Stimulated activated naive B cell treated with anti-CD40 and anti-IgM and Interleukin-4, amounts not matched to agents 10 μg/mL and 1 μg/mL and 100 μg/mL, for 72 hours (primary cell): ENCODE measurements around the gene ZNF783.
A peak's percentile ranks its signal among the peaks of the same experiment; 100 is the strongest.
"Not testable (repeated sequence)": the region's sequence is repeated elsewhere in the genome, so short reads cannot be mapped to it uniquely, and the experiment has no call there.

Source experiments
- ATAC-seq, 2 donors: fragments of 150-1000 bp; cut with Tn5 transposase; replicated peaks; 2 replicates each; pipeline ENCODE4 v1.10.0; 2021; ENCODE audit warnings: moderate library complexity in 1 of 2
- DNase-seq: peaks from one replicate; pipeline ENCODE4 v3.0.0; 2021
- H3K27ac Mint-ChIP-seq: one replicate; pipeline ENCODE4 v1.8.0; 2022; ENCODE audit warnings: mild to moderate bottlenecking, mixed read lengths
- H3K27me3 Mint-ChIP-seq, 2 donors: one replicate each; pipeline ENCODE4 v1.8.0; 2022; ENCODE audit warnings: mixed read lengths in 2 of 2
- H3K36me3 Mint-ChIP-seq, 2 donors: one replicate each; pipeline ENCODE4 v1.8.0; 2022; ENCODE audit warnings: mixed read lengths in 2 of 2, mild to moderate bottlenecking in 1 of 2
- H3K4me1 Mint-ChIP-seq, 2 donors: one replicate each; pipeline ENCODE4 v1.8.0; 2022; ENCODE audit warnings: mixed read lengths in 2 of 2, mild to moderate bottlenecking in 1 of 2
- H3K4me3 Mint-ChIP-seq, 2 donors: one replicate each; pipeline ENCODE4 v1.8.0; 2022; ENCODE audit warnings: mild to moderate bottlenecking in 2 of 2, mixed read lengths in 2 of 2, moderate library complexity in 1 of 2
- H3K9me3 Mint-ChIP-seq, 2 donors: one replicate each; pipeline ENCODE4 v1.8.0; 2022; ENCODE audit warnings: mixed read lengths in 2 of 2, mild to moderate bottlenecking in 1 of 2

ZNF783 gene

DNA sequence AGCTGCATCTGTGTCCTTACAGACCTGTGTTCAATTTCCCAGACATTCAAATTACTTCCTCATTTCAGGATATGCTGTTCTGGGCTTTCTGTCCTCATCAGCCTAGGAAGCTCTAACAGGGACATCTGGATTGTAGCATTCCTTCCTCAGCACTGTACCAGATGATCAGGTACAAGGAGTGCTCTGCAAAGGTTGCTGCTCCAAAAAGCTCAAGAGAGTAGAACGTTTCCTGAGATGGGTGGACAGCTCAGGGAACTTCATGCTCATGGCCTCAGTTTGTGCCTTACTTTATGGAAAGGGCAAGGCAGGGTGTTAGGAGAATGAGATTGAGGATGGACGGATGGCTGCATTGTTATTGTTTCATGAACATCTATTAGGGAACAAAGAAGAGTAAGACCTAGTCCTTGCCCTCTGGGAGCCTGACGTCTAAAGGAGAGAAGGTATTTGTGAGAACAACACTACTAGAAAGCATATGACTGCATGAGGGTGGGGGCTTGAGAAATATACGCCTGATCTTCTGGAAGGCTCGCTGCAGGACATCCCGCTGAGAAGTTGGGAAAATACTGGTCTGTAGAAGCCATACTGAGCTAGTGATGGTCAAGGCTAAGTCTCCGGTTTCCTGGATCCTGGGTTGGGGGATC is 33.0 kb upstream of the ZNF783 start:
- Mint-ChIP-seq H3K36me3 (peaks cover 18 to 27% of the 10 kb centered on the region in 2 donors), H3K4me3 (no peak overlapping the region), H3K27ac (no peak overlapping the region), H3K27me3 (peaks cover 12 to 13% of the 10 kb centered on the region in 2 donors), H3K4me1 (peaks cover 0 to 9% of the 10 kb centered on the region in 2 donors), H3K9me3 (no peaks in the 10 kb centered on the region)
- DNase-seq (no peak), ATAC-seq (peak in 1 of 2 donors; percentile 18)

DNA sequence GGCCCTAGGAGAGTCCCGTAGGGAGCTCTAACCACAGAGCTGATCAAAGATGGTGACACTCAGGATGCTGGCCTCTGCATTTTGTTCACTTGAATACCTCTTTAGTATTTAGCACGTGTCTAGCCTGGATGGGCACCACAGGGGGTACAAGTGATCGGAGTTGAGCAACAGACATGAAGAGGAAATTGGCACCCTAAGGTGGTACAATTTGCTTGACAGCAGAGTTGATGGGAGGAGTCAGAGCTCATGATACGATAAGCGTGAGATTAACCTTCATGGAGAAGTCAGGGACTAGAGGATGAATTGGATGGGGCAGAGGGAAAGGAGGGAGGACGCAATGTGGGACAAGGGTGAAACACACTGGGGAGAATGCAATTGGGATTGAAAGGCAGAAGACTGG is 32.5 kb upstream of the ZNF783 start:
- H3K4me1 Mint-ChIP-seq, result peaks cover 0 to 9% of the 10 kb centered on the region in 2 donors
- H3K9me3 Mint-ChIP-seq, result no peaks in the 10 kb centered on the region
- DNase-seq (no peak), ATAC-seq (peak; percentile 28 to 31)
- H3K4me3 Mint-ChIP-seq, result no peak overlapping the region
- H3K36me3 Mint-ChIP-seq, result peaks cover 15 to 23% of the 10 kb centered on the region in 2 donors
- H3K27ac Mint-ChIP-seq, result peak overlapping the region; percentile 66
- peaks cover 15 to 16% of the 10 kb centered on the region in 2 donors for H3K27me3 Mint-ChIP-seq

DNA sequence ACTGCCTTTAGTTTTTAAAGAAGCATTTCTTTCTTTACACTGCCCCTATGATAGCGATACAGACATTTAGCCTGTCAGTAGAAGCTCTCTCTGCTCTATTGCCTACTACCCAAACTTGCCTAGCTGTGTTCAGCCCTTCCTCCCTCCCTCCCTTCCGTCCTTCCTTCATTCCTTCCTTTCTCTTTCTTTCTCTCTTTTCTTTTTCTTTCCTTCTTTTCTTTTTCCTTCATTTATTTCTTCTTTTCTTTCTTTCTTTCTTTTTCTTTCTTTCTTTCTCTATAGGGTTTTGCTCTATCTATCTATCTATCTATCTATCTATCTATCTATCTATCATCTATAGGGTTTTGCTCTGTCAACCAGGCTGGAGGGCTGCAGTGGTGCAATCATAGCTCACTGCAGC is 29.6 kb upstream of the ZNF783 start:
- Mint-ChIP-seq H3K4me1 (peaks cover 0 to 9% of the 10 kb centered on the region in 2 donors), H3K27me3 (peaks cover 15 to 16% of the 10 kb centered on the region in 2 donors), H3K4me3 (no peak overlapping the region), H3K27ac (no peak overlapping the region), H3K36me3 (no peaks in the 10 kb centered on the region), H3K9me3 (no peaks in the 10 kb centered on the region)
- ATAC-seq (no peak), DNase-seq (no peak)

DNA sequence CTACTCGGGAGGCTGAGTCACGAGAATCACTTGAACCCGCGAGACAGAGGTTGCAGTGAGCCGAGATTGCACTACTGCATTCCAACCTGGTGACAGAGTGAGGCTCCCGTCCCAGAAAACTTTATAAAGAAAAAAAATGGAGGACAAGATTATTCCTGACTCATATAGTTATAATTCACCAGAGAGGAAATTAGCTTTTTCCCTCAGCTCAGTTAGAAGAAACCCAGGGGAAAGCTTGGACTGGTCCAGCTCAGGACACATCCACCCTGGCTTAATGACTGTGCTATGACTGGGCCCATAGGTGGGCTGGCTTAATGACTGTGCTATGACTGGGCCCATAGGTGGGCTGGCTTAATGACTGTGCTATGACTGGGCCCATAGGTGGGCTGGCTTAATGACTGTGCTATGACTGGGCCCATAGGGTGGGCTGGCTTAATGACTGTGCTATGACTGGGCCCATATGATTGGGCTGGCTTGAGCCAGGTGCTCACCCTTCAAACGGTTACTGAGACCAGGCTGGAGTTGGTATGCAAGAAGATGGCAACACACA is 28.3 kb upstream of the ZNF783 start:
- DNase-seq, ATAC-seq, H3K9me3 Mint-ChIP-seq, H3K4me3 Mint-ChIP-seq, H3K36me3 Mint-ChIP-seq, H3K27ac Mint-ChIP-seq: not testable (repeated sequence)
- H3K4me1 Mint-ChIP-seq, result peaks cover 4 to 18% of the 10 kb centered on the region in 2 donors
- H3K27me3 Mint-ChIP-seq, result peaks cover 15 to 16% of the 10 kb centered on the region in 2 donors

DNA sequence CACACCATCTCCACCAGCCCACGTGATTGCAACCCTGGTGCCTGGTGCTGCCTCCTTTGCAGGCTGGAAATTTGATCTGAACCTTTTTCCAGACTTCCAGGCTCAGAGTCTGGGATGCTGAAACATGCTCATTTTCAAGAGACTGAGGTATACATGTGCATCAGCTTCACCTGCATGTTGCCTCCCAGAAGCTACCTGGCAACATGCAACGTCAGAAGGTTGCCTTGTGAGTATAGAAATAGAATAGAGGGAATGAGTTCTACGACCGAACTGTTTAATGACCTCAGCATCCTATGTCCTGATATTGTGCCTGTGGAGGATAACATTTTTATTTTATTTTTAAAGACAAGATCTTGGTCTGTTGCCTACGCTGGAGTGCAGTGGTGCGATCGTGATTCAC is 24.5 kb upstream of the ZNF783 start:
- ATAC-seq, result no peak
- Mint-ChIP-seq H3K36me3 (peaks cover 2 to 5% of the 10 kb centered on the region in 2 donors), H3K9me3 (peaks cover 4 to 5% of the 10 kb centered on the region in 2 donors), H3K4me1 (peaks cover 16 to 39% of the 10 kb centered on the region in 2 donors), H3K27me3 (peaks cover 11 to 12% of the 10 kb centered on the region in 2 donors), H3K27ac (no peak overlapping the region), H3K4me3 (no peak overlapping the region)
- DNase-seq, result no peak

DNA sequence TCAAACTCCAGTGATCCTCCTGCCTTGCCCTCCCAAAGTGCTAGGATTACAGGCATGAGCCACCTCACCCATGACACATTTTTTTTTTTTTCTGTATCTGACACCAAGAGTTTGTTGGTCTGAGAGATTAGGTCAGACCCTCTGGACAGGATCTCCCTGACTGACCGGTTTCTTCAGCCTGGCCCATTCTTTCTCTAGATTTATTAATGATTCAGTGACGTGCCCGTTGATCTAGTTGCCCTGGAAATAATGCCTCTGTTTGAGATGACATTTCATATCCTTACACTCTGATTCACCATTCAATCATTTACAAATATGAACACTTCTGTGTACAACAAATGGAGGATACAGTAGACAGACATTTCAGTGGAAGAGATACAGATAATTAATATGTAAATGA is 23.9 kb upstream of the ZNF783 start:
- H3K4me3 Mint-ChIP-seq, result peak overlapping the region; percentile 36 to 55
- H3K27ac Mint-ChIP-seq, result peak overlapping the region; percentile 94
- peaks cover 6 to 7% of the 10 kb centered on the region in 2 donors for H3K27me3 Mint-ChIP-seq
- ATAC-seq, result no peak
- H3K4me1 Mint-ChIP-seq, result peaks cover 16 to 44% of the 10 kb centered on the region in 2 donors
- H3K36me3 Mint-ChIP-seq, result peaks cover 6 to 11% of the 10 kb centered on the region in 2 donors
- peaks cover 4 to 5% of the 10 kb centered on the region in 2 donors for H3K9me3 Mint-ChIP-seq
- no peak for DNase-seq

DNA sequence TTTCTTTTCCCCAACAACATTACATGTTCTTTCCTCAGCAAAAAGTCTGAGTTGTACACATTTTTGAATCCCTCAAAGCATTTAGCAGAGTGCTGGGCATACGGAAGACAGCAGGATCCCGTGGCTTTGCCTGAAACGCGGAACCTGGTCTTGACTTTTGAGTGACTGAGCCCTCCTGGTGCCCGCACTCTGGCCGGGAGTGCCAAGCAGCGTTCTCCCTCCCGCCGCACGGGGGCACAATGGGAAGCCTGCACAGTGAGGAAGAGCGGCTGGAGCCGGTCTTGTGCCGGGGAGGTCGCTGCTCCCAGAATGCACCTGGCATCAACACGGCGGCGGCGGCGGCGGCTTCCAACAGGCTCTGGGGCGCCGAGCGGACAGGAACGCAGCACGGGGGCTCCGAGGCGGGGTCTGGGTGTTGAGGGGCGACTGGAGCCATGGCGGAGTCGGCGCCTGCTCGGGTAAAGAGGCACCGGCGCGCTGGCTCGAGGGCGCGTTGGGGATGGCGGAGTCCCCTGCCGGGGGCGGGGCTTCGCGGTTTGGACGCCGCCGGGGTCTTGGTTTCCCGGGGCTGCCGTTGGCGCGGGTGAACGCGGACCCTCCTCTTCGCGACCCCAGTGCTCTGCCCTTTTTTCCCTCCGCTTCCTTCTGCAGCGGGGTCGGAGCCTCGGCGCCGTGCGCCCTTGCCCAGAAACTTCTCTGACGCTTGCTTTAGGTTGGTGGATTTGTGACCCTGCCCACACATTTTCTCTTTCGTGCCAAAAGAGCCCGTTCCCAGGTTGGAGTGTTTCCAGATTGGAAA is 22.5 kb upstream of the ZNF783 start, which contains the start of gene ZNF212:
TSS of gene ZNF212 (plus strand) at position 307 of the 799 bp plus-strand sequence. CDS start at position 435, 128 bp downstream.
- ATAC-seq (peak; percentile 99 to 100), DNase-seq (peak; percentile 89)
- peak within 1 kb of the TSS; percentile 88 to 96 for H3K4me3 Mint-ChIP-seq
- peak within 1 kb of the TSS; percentile 94 for H3K27ac Mint-ChIP-seq
- H3K36me3 Mint-ChIP-seq, result peaks cover 6 to 14% of the 10 kb centered on the region in 2 donors
- H3K27me3 Mint-ChIP-seq, result no peaks in the 10 kb centered on the region
- H3K4me1 Mint-ChIP-seq, result peaks cover 17 to 48% of the 10 kb centered on the region in 2 donors
- H3K9me3 Mint-ChIP-seq, result peaks cover 4 to 5% of the 10 kb centered on the region in 2 donors

DNA sequence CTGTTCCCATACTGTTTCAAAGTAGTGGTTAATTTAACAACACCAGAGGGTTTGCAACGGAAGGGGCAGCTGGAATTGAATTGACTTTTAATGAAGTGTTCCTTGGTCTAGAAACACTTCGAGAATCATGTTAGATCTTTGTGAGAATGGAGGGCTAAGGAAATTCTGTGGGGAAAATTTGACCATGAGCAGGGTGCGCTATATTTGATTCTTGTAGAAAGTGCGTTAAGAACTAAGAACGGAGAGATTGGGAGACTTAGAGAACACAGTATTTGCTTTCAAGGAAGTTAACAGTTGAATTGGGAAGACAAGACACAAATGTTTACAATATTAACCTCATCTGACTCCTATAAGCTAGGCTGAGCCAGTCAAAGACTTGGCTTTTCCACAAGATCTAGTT is 21.4 kb upstream of the ZNF783 start:
- Mint-ChIP-seq H3K27ac (peak overlapping the region; percentile 68), H3K4me1 (peaks cover 24 to 59% of the 10 kb centered on the region in 2 donors), H3K9me3 (peaks cover 4 to 5% of the 10 kb centered on the region in 2 donors), H3K27me3 (no peaks in the 10 kb centered on the region), H3K36me3 (peaks cover 12 to 19% of the 10 kb centered on the region in 2 donors), H3K4me3 (peak overlapping the region; percentile 88 to 96)
- ATAC-seq (no peak), DNase-seq (no peak)

DNA sequence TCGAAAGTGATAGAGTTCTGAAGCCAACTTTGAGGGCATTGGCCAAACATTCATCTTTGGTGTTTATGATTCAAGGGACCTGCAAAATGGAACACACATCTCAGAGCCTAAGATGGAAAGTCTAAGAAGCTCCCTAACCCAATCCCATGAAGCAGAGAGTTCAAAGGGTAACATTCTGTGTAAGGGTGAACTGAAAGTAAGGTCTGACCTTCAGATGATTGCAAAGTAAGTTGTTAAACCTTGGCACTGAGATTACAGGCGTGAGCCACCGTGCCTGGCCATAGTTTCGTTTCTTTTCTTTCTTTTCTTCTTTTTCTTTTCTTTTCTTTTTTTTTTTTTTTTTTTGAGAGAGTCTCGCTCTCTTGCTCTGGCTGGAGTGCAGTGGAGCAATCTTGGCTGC is 20.3 kb upstream of the ZNF783 start:
- DNase-seq (no peak), ATAC-seq (no peak)
- Mint-ChIP-seq H3K9me3 (peaks cover 4 to 5% of the 10 kb centered on the region in 2 donors), H3K4me3 (peak overlapping the region in 1 of 2 donors; percentile 96), H3K36me3 (peaks cover 17 to 24% of the 10 kb centered on the region in 2 donors), H3K27ac (no peak overlapping the region), H3K4me1 (peaks cover 29 to 69% of the 10 kb centered on the region in 2 donors), H3K27me3 (no peaks in the 10 kb centered on the region)

DNA sequence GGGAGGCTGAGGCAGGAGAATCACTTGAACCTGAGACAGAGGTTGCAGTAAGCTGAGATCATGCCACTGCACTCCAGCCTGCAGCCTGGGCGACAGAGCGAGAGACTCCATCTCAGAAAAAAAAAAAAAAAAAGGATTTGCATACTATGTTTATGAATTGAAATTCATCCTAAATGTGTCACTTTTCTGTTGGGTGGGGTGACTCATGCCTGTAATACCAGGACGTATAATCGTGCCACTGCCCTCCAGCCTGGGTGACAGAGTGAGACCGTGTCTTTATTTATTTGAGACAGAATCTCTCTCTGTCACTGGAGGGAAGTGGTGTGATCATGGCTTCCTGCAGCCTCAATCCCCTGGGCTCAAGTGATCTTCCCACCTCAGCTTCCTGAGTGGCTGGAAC is 16.8 kb upstream of the ZNF783 start:
- Mint-ChIP-seq H3K4me1 (peaks cover 43 to 80% of the 10 kb centered on the region in 2 donors), H3K9me3 (peaks cover 3% of the 10 kb centered on the region in 2 donors), H3K27ac (peak overlapping the region; percentile 91), H3K4me3 (peak overlapping the region in 1 of 2 donors; percentile 39), H3K36me3 (peaks cover 21 to 35% of the 10 kb centered on the region in 2 donors), H3K27me3 (no peaks in the 10 kb centered on the region)
- DNase-seq (peak; percentile 36), ATAC-seq (peak; percentile 79 to 80)

DNA sequence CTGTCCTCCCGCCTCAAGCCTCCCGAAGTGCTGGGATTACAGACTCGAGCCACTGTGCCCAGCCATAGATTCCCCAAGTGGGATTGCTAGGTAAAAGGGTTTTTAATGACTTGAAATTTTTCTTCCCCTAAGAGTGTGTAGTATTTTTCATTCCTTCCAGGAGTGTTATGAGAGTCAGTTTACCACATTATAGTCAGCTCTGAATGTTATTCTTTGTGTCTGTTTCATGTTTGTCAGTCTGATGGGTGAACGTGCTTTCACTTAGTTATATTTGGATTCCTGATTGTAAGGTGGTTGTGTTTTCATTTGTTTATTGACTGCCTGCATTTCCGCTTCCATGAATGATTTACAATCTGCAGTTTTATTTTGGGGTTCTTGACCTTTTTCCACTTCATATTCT is 16.3 kb upstream of the ZNF783 start:
- Mint-ChIP-seq H3K27me3 (no peaks in the 10 kb centered on the region), H3K4me3 (peak overlapping the region in 1 of 2 donors; percentile 39), H3K4me1 (peaks cover 40 to 80% of the 10 kb centered on the region in 2 donors), H3K27ac (peak overlapping the region; percentile 91), H3K36me3 (peaks cover 26 to 37% of the 10 kb centered on the region in 2 donors), H3K9me3 (peaks cover 3% of the 10 kb centered on the region in 2 donors)
- ATAC-seq (no peak), DNase-seq (no peak)

DNA sequence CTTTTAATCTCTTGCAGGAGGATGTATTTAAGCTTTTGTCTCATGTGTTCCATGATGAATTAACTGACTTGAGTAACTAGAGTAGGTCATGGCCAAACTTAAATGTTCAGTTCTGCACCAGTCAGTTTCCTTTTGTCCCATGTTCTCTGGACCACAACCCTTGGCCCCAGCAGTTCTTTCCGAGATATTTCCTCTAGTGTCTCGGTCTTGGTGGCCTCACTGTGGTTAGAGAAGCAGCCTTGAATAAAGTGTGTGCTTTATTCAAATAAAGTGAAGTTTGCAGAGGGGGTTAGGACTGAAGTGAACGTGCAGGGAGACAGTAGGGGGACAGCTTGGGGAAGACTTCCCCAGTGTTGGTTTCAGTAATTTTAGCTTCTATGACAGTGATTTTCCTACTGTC is 13.2 kb upstream of the ZNF783 start:
- no peaks in the 10 kb centered on the region for H3K27me3 Mint-ChIP-seq
- DNase-seq (peak; percentile 45), ATAC-seq (peak; percentile 86)
- peaks cover 36 to 57% of the 10 kb centered on the region in 2 donors for H3K4me1 Mint-ChIP-seq
- peak overlapping the region; percentile 93 for H3K27ac Mint-ChIP-seq
- peaks cover 3% of the 10 kb centered on the region in 2 donors for H3K9me3 Mint-ChIP-seq
- H3K36me3 Mint-ChIP-seq, result peaks cover 33 to 40% of the 10 kb centered on the region in 2 donors
- H3K4me3 Mint-ChIP-seq, result peak overlapping the region; percentile 4 to 25

DNA sequence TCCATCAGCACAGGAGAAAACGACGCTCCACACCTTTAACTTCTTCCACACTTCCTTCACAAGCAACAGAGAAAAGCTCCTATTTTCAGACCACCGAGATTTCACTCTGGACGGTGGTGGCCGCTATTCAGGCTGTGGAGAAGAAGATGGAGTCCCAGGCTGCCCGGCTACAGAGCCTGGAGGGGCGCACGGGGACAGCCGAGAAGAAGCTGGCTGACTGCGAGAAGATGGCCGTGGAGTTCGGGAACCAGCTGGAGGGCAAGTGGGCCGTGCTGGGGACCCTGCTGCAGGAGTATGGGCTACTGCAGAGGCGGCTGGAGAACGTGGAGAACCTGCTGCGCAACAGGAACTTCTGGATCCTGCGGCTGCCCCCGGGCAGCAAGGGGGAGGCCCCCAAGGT is 11.8 kb upstream of the ZNF783 start:
- H3K27ac Mint-ChIP-seq, DNase-seq, ATAC-seq, H3K4me3 Mint-ChIP-seq, H3K27me3 Mint-ChIP-seq, H3K9me3 Mint-ChIP-seq: not testable (repeated sequence)
- H3K36me3 Mint-ChIP-seq, result peaks cover 30 to 38% of the 10 kb centered on the region in 2 donors
- peaks cover 32 to 47% of the 10 kb centered on the region in 2 donors for H3K4me1 Mint-ChIP-seq

DNA sequence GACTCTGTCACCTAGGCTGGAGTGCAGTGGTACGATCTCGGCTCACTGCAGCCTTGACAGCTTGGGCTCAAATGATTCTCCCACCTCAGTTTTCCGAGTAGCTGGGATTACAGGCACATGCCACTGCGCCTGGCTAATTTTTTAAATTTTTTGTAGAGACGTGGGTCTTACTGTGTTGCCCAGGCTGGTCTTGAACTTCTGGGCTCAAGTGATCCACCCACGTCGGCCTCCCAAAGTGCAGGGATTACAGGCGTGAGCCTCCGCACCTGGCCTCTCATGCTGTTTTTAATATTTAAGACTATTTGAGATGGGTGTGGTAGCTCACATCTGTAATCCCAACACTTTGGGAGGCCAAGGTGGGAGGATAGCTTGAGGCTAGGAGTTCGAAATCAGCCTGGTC is 10.5 kb upstream of the ZNF783 start:
- DNase-seq, H3K4me3 Mint-ChIP-seq, H3K27me3 Mint-ChIP-seq, H3K9me3 Mint-ChIP-seq, ATAC-seq, H3K27ac Mint-ChIP-seq: not testable (repeated sequence)
- Mint-ChIP-seq H3K36me3 (peaks cover 22 to 41% of the 10 kb centered on the region in 2 donors), H3K4me1 (peaks cover 23 to 34% of the 10 kb centered on the region in 2 donors)
